HG03108 (cell line): ENCODE results near the gene PGAM2.
A peak's percentile ranks its signal among the peaks of the same experiment; 100 is the strongest.
"Not testable (repeated sequence)": the region's sequence is repeated elsewhere in the genome, so short reads cannot be mapped to it uniquely, and the experiment has no call there.

Source experiments
- ATAC-seq: cut with Tn5 transposase; IDR thresholded peaks from one replicate; pipeline ENCODE4 v1.9.1; 2021; ENCODE audit warnings: moderate library complexity; ENCODE audit not compliant: unreplicated experiment

Gene PGAM2

DNA sequence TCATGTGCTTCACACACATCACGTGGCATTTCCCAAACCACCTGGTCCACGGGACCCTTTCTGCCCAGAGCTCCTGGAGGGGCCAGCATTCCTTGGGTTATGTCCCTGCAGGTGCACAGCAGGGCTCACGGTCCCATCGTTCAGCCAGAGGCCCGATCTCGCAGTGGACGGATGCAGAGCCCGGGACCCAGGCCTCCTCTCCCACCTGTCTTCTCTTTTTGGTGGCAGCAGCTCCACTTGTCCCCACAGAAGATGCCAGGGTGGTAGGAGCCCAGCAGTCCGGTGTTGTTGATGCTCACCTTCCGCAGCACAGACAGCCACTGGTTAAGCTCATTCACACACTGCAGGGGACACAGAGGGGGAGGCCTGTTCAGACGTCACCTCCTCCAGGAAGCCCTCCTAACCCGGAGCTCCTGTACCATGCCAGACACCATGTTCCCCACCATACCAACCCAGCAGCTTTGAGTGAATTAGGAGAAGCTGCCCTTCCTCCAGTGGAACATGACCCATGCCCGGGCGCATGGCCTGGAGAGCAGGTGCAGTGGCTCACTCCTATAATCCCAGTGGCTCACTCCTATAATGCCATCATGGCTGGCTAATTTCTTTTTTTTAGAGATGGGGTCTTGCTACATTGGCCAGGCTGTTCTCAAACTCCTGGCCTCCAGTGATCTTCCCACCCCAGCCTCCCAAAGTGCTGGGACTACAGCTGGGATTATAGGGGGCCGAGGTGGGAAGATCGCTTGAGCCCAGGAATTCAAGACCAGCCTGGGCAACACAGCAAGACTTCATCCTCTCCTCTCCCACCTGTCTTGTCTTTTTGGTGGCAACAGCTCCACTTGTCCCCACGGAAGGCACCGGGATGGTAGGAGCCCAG, 31.2 kb downstream of the PGAM2 start:
- ATAC-seq, result not testable (repeated sequence)

DNA sequence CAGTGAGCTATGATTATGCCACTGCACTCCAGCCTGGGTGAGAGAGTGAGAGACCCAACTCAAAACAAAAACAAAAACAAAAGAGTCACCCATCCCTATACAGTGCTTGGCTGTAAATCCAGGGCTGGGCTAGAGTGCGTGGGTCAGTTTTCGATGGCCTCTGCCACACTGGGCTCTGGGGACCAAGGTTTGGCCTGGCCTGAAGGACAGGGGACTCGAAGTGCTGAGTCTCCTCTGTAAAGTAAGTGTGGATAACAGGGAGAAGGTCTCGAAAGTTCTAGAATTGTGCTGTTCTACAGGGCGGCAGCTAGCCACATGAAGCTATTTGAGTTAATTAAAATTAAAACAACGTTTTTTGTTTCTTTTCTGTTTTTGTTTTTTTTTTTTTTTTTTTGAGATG, 33.3 kb downstream of the PGAM2 start:
- ATAC-seq, result not testable (repeated sequence)

DNA sequence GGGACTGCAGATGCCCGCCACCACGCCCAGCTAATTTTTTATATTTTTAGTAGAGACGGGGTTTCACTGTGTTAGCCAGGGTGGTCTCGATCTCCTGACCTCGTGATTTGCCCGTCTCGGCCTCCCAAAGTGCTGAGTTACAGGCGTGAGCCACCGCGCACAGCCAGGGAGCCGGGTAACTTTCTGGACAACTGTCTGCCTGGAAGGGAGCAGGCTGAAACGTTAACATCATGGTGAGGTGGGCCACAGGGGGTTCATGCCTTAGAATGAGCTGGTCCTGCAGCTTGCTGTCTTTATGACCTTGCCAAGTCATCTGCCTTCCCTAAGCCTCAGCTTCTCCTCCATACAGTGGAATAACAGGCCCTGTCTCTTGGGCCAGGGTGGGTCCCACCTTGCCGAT, 34.0 kb downstream of the PGAM2 start:
- not testable (repeated sequence) for ATAC-seq

DNA sequence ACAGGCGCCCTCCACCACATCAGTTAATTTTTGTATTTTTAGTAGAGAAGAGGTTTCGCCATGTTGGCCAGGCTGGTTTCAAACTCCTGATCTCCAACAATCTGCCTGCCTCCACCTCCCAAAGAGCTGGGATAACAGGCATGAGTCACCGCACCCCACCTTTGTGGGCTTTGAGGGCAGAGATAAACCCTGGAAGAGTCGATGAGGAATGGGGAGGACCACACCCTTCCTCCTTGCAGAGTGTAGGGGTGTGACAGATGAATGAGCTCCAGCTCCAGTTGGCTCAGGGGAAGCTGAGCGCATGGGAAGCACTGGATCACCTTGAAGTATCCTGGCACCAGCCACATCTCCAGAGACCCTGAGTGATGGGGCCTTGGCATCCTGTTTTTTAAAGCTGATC, 35.3 kb downstream of the PGAM2 start:
- ATAC-seq, result not testable (repeated sequence)

DNA sequence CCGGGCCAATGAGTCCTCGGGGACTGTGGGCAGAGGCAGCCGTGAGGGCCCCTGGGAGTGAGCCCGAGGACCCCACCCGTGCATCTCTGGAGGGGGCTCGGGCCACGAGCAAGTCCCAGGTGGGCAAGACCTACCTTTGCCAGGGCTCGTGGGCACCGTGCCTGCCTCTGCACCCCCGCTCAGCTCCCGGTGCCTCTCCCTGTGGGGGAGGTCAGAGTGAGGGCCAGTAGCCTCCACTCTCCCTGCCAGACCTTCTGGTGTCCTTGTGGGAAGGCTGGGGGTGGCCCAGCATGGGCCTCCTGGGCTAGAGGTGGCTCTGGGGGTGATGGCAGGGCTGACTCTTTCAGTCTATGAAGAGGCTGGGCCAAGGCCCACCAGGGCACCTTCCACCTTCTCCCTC, 35.9 kb downstream of the PGAM2 start:
- ATAC-seq, result not testable (repeated sequence)

DNA sequence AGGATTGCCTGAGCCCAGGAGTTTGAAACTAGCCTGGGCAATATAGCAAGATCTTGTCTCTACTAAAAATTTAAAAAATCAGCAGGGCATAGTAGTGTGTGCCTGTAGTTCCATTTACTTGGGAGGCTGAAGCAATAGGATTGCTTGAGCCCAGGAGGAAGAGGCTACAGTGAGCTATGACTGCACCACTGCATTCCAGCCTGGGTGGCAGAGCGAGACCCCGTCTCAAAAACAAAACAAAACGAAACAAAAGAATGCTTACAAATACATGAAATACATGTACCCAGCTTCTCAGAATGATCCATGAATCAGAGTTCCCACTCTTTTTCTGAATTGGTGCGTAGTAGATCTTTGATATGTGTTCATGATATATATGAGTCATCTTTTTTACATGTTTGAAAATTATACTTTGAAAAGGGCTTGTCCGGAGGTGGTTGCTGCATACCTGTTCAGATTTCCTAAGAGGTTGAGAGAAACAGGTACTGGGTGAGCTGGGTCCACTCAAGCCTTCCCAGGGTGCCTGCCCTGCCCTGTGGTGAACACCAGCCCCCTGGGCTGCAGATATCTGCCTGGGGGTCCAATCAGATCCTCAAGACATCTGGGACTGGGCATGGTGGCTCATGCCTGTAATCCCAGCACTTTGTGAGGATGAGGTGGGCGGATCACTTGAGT, 42.4 kb downstream of the PGAM2 start:
- not testable (repeated sequence) for ATAC-seq

DNA sequence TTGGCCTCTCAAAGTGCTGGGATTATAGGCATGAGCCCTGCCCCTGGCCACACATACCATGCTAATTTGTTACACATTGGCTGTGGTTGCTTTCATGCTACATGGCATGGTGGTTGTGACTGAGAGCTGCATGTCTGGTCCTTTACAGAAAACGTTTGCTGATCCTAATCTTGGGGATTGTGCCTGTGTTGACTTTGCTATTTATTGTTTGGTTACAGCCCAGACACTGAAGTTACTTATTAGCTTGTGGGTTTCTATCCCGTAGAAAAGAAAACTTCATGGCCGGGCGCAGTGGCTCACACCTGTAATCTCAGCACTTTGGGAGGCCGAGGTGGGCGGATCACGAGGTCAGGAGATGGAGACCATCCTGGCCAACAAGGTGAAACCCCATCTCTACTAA, 43.3 kb downstream of the PGAM2 start:
- ATAC-seq, result not testable (repeated sequence)

DNA sequence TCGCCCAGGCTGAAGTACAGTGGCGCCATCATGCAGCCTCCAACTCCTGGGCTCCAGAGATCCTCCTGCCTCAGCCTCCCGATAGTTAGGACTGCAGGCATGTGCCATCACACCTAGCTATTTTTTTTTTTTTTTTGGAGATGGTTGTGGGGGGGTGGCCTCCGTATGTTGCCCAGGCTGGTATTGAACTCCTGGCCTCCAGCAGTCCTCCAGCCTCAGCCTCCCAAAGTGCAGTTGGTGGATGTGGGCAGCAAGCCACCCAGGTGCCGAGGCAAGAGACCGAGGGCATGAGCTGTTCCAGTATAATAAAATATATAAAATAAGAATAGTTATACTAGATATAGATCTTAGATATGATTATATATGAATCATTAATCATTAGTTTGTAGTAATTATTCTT, 45.5 kb downstream of the PGAM2 start:
- ATAC-seq, result not testable (repeated sequence)

DNA sequence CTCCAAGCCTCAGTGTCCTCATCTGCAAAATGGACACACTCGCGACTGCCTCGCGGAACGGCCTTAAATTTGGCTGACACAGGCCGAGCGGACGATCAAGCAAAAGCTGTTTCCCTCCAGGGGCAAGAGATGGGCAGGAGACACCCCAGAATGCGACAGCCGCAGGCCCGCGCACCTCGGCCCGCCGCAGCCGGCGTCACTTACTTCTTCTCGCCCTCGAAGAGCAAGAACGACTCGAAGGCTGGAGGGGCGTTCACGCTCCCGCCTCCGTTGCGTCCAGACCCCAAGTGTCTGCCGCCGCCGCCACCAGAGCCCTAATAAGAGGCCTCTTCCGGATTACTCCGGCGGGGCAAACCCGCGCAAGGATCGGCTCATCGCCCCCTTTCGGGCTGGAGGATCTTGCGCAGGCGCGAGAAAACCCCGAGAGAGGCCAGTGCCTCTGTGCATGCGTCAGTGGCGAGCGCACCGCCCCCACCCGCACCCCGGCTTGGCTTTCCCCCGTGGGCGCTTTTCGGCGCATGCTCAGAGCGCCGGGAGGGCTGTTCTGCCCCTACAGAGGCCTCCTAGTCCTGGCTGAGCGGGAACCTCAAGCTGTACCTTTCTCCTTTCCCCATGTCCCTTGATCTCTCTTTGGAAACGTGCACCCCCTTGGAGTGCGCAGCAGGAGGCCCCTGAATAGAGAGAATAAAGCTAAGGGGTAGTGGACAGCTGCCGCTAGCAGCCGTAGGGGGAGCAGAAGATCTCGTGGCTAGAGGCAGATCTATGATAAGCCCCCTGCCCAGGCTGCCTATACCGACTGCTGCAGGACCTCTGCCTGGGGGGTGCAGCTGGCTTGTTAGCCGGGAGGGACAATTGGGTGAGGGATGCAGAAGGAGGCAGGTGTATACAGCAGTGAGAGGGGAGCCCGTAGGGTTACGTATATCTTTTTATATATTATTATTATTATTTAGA, 46.2 kb downstream of the PGAM2 start:
- ATAC-seq, result peak; percentile 96

DNA sequence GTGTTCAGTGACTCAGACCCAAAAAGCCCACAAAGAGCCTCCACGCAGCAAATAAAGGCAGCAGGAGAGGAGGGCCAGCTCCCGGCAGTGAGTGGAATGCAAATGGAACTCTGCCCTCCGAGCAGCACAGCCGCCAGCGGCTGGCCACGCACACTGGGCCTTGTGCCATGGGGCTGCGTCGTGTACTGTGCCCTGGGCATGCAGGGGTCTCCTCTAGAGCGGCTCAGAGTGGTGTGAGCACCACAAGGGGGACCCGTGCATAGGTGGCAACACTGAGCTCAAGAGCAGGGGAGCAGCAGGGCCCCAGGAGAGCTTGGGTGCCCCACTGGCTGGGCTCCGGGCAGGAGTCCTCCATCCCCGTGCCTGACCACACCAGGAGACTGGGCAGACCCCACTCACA, 50.3 kb downstream of the PGAM2 start:
- not testable (repeated sequence) for ATAC-seq
